HG03378 (cell line): ENCODE data around the gene GOT1.

Source experiments
- ATAC-seq: cut with Tn5 transposase; IDR thresholded peaks from one replicate; pipeline ENCODE4 v1.9.1; 2021; ENCODE audit warnings: mild to moderate bottlenecking, moderate library complexity; ENCODE audit not compliant: unreplicated experiment

The GOT1 gene

DNA sequence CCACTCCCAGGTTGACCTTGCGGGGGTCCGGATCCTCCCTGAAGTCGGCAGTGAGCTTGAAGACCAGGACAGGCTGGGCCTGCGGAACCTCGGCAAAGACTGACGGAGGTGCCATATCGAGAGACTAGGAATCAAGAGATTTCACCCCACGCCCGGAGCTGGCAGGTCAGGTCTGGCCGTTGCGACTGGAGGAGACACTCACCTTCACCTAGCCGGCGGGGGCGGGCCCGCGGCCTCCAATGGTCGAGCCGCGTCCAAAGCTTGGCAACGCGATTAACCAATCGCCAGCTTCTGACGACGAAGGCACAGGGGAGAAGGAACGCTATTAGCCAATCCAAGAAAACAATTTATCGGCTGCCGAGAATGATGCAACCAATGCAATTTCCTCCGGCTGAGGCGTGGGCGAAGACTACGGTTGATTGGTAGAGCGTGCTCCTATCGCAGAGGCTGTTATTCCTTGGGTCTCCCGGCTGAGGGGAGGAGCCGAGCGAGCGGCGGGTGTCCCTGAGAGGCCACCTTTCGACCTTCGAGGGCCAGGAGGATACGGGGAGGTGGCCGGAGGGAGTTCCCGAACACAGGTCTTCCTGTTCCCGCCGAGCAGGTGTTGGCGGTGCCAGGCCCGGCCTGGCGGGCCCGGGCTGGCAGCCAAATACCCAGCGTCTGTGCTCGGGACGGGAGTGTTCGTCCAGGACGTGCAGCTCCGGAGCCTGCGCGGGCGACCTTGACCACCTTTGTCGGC is at the start of gene GOT1:
TSS of gene GOT1 (minus strand) at position 174 of the 739 bp plus-strand sequence. CDS start at position 115, 59 bp downstream.
- ATAC-seq, result peak; percentile 97

- ATAC-seq, result no peak
Observed at GRCh38 chr10:99470327-99470726, 39.9 kb upstream of the GOT1 start.

DNA sequence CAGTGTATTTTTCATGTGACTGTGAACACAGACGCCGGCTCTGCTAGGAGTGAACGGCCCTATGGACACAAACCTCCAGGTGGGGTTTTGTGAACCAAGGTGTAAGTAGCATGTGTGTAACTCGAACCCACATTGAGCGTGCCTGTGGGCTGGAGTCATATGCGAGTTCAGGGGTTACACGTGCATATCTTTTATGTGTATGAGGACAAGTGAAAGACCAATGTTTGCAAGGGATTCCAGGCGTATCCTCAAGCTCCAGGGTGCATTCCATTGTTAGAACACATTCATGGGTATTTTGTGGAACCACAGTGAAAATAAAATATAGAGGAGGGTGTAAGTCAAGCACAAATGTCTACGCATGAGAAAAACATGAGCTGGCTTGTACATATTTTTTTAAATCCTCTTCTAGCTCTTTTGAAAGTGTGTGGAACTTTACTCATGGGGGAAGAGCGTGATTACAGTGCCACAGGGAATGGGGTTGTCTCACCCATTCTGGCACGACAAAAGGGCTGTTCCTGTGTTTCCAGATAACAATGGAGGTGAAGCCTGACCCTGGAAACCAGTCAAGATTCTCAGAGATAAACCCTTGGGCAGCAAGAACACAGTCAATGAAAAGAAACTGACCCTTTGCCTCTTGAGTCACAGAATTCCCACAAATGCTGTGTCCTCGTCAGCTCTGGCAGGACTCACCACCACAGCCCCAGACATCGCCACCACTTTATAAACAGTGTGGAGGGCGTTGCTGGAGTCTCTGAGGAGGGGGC is 37.0 kb upstream of the GOT1 start:
- no peak for ATAC-seq

GRCh38 chr10:99466632-99467223 is 36.3 kb upstream of the GOT1 start:
- no peak for ATAC-seq

DNA sequence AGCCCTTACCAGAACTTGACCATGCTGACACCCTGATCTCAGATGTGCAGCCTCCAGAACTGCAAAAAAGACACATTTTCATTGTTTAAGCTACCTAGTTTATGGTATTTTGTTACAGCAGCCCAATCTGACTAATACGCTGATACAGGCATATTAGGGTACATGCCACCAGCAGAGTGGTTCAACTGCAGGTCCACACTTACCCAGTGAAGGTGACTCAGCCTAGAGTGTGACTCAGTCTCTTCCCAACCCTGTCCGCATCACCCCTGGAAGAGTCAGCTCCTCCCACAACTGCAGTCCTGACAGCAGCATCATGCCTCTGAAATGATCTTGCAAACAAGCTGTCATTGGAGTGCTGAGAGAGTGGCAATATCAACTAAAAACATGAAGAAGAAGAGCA is 30.8 kb upstream of the GOT1 start:
- no peak for ATAC-seq

DNA sequence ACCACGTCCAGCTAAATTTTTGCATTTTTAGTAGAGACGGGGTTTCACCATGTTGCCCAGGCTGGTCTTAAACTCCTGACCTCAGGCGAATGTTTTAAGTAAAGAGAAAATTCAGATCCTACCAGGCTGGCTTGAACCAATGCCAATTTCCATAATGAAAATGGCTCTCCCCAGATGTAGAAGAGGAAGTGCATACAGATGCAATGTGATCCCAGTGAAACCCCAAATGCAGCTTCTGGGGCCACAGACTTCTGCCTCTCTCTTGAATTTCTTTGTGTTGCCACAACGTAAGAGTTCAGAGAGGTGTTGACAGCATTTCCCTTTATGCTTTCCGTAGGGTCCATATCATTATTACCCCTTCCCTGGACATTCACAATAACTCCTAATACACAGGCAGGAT is 29.6 kb upstream of the GOT1 start:
- no peak for ATAC-seq

DNA sequence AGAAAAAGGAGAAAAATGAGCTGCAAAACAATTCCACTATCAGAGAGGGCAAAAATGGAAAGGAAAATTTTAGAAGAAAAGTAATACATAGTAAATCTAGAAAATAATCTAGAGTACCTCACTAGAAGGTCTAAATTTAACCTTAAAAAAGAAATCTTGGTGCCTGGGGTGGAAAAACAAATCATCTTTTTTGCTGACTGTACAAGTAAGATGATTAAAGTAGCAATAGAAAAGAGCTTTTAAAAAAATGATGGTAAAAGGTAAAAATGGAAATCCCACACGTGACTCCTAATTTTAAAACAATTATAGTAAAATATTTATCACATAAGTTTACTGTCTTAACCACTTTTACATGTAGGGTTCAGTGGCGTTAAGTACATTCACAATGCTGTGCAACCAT is 28.8 kb upstream of the GOT1 start:
- ATAC-seq, result no peak

DNA sequence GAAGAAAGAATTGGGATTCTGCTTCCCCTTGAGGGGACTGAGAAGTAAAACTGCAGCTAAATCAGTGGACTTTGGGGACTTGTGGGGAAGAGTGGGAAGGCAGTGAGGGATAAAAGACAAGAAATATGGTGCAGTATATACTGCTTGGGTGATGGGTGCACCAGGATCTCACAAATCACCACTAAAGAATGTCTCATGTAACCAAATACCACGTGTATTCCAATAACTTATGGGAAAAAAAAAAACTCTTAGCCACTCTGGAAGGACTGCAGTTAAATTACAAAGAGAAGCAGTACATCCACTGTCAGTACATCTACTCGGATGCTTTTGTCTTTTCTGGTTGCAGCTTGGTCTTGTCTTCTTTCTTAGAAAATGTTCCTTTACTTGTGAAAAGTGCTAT is 27.4 kb upstream of the GOT1 start:
- no peak for ATAC-seq

GRCh38 chr10:99456931-99457288 is 26.5 kb upstream of the GOT1 start:
- no peak for ATAC-seq

GRCh38 chr10:99456207-99456930 is 25.9 kb upstream of the GOT1 start:
- no peak for ATAC-seq

GRCh38 chr10:99451981-99452380 is 21.6 kb upstream of the GOT1 start:
- no peak for ATAC-seq

GRCh38 chr10:99451499-99451788 is 21.0 kb upstream of the GOT1 start:
- no peak for ATAC-seq

GRCh38 chr10:99450624-99451498 is 20.4 kb upstream of the GOT1 start:
- no peak for ATAC-seq

DNA sequence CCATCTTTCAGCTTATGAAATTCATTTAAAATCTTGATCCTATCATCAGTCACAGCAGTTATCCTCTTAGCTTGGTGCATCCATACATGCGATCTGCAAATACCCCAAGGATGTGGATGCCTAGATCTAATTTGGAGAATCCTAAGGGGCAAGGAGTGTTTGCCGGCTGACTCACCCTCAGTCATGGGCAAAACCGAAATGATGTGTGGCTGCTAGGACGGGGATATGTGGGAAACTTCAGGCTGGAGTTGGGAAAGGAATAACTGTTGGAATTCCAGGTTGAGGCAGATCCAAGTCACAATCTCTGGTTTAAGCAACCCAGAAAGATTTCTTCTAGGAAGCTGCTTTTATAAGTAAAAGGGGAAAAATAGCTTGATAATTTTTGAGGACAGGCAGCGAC is 19.7 kb upstream of the GOT1 start:
- no peak for ATAC-seq

GRCh38 chr10:99449023-99449422 is 18.6 kb upstream of the GOT1 start:
- no peak for ATAC-seq

DNA sequence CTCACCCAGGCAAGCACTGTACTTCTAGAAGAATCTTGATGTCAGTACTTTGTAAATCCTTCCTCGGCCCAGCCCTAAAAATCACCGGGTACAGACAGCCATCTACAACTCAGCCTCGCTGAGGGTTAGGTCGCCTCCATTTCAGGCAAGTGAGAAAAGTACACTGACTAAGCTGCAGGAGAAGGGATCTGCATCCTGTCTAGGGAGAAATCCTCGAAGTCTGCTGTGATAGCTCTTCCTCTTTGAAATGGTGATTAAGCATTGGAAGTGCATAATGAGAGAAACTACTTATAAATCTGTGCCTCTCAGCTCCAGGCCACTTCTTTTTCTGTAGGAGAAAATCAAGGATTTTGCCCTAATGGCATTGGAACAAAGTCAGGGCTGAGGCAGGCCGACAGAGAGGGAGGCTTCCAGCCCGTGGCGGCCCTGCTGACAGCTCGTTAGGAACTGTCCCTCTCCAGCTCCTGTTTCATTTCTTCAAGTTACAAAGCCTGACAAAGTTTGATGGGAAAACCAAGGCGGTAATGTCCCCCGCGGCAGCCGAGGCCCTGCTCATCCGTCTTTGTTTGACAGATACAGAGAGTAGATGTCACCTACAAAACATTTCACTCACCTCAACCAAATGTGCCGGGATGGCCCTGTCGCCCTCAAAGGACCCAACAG is 14.1 kb upstream of the GOT1 start:
- ATAC-seq, result no peak

GRCh38 chr10:99443500-99443899 is 13.1 kb upstream of the GOT1 start:
- no peak for ATAC-seq

GRCh38 chr10:99442394-99442793 is 12.0 kb upstream of the GOT1 start:
- ATAC-seq, result no peak

- no peak for ATAC-seq
Observed at GRCh38 chr10:99438890-99439289, 8.5 kb upstream of the GOT1 start.

DNA sequence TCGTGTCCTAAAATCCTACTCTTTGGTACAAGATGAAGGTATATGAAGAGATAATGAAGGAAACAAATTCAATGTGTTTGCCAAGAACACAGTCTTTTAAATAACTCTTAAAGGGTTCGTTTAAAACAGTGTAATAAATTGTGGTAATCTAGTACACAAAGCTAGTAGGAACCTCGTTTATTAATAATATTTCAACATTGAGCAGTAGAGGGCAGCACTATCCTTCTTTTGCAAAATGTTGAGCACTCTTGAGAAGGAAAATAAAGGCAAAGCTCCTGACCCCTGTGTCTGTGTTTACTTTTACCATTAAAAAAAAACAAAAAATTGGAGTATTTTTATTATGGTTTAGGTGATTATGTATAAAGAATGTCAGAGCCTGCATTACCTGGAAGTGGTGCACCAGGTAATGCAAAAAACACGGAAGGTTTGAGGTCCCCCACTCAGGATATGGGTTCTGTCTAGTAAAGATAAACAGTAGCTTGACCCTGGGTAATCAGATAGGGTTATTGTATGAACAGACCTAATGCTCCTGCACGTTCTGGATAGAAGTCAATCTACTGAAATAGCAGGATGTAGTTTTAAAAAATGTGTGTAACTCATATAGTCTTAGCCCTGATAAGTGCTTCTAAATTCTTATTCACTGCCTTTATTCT is 5.7 kb upstream of the GOT1 start:
- ATAC-seq, result no peak
